Naive thymus-derived CD8-positive, alpha-beta T cell (primary cell): ENCODE data around the gene CLTA. TPM values are rescaled to one million over a fixed set of nuclear protein-coding genes. Genes with fewer than 3 reads are reported as not detected.
"Not testable (repeated sequence)": the region's sequence is repeated elsewhere in the genome, so short reads cannot be mapped to it uniquely, and the experiment has no call there.

Experiments used
- ATAC-seq, 2 donors: fragments of 150-1000 bp; cut with Tn5 transposase in 1 of 2; sonication (Bioruptor Pico), chemical (Tn5 transposase) in 1 of 2; 1 replicate in 1 of 2; 2 replicates in 1 of 2; pipeline ENCODE4 v1.10.0; 2021; ENCODE audit warnings: mild to moderate bottlenecking in 2 of 2, moderate library complexity in 2 of 2
- POLR2A ChIA-PET: fragments of 350-600 bp; sonication (Branson Sonifier 250); formaldehyde crosslinking; loops from one replicate; lab custom pipeline; 2021; ENCODE audit warnings: antibody characterized with exemption; lab: Charles Lee
- DNase-seq, 10 donors: peaks; one replicate each; pipeline versions ENCODE4 v3.0.0 to v3.0.0-alpha.2; 2020 to 2022
- H3K27ac Mint-ChIP-seq, 10 donors: one replicate each; pipeline ENCODE4 v1.8.0; 2020 to 2022; ENCODE audit warnings: mild to moderate bottlenecking in 10 of 10, mixed read lengths in 10 of 10, moderate library complexity in 4 of 10, inconsistent platforms in 1 of 10
- H3K27me3 Mint-ChIP-seq, 5 donors: one replicate each; pipeline ENCODE4 v1.8.0; 2021 to 2022; ENCODE audit warnings: mixed read lengths in 5 of 5
- H3K36me3 Mint-ChIP-seq, 3 donors: one replicate each; pipeline ENCODE4 v1.8.0; 2020 to 2022; ENCODE audit warnings: mixed read lengths in 3 of 3, mild to moderate bottlenecking in 2 of 3, inconsistent platforms in 1 of 3
- H3K4me1 Mint-ChIP-seq, 4 donors: one replicate each; pipeline ENCODE4 v1.8.0; 2021 to 2022; ENCODE audit warnings: mixed read lengths in 4 of 4
- H3K4me3 Mint-ChIP-seq, 10 donors: one replicate each; pipeline ENCODE4 v1.8.0; 2020 to 2022; ENCODE audit warnings: mild to moderate bottlenecking in 10 of 10, mixed read lengths in 10 of 10, moderate library complexity in 6 of 10, inconsistent platforms in 1 of 10
- H3K9me3 Mint-ChIP-seq, 9 donors: one replicate each; pipeline ENCODE4 v1.8.0; 2020 to 2022; ENCODE audit warnings: mixed read lengths in 9 of 9, mild to moderate bottlenecking in 3 of 9, inconsistent platforms in 1 of 9, moderate library complexity in 1 of 9
- polyA plus RNA-seq, 3 donors: library from polyadenylated mRNA; unstranded; fragments of 300-500 nt; fragmentation: Illumina TruSeq; gene quantifications; one replicate each; pipeline ENCODE4 v1.2.3, GENCODE V29; 2021
- total RNA-seq, 8 experiments: library from RNA in 2 of 8; stranded (reverse) in 2 of 8; gene quantifications; one replicate each; pipeline ENCODE4 v1.2.3 and lab custom pipeline; 2021 to 2026

CLTA gene
- total and polyA plus RNA-seq, 5 experiments from 2014 or later, result 56.7 to 84.5 (median 60.8) TPM

GRCh38 chr9:36159509-36159908, 31.2 kb upstream of the CLTA start:
- DNase-seq, H3K27me3 Mint-ChIP-seq, H3K9me3 Mint-ChIP-seq, POLR2A ChIA-PET, H3K4me3 Mint-ChIP-seq, ATAC-seq: not testable (repeated sequence)
- peaks cover 9 to 19% (median 16%) of the 10 kb centered on the region in 4 donors for H3K4me1 Mint-ChIP-seq
- H3K27ac Mint-ChIP-seq, result peak overlapping the region in 2 of 10 donors; percentile 26 to 40
- H3K36me3 Mint-ChIP-seq, result peaks cover 0 to 30% (median 17%) of the 10 kb centered on the region in 3 donors

GRCh38 chr9:36160126-36160525, 30.6 kb upstream of the CLTA start:
- ATAC-seq, DNase-seq, H3K27me3 Mint-ChIP-seq, H3K4me3 Mint-ChIP-seq, H3K9me3 Mint-ChIP-seq, POLR2A ChIA-PET: not testable (repeated sequence)
- peaks cover 5 to 19% (median 13%) of the 10 kb centered on the region in 4 donors for H3K4me1 Mint-ChIP-seq
- H3K36me3 Mint-ChIP-seq, result peaks cover 0 to 27% (median 17%) of the 10 kb centered on the region in 3 donors
- H3K27ac Mint-ChIP-seq, result peak overlapping the region in 2 of 10 donors; percentile 5 to 25

- H3K36me3 Mint-ChIP-seq, result peaks cover 0 to 23% (median 17%) of the 10 kb centered on the region in 3 donors
- ATAC-seq (no peak), DNase-seq (no peak)
- peak overlapping the region in 1 of 10 donors; percentile 5 for H3K4me3 Mint-ChIP-seq
- POLR2A ChIA-PET, result interaction anchor here (1.1 kb wide), 1 partner anchor 9 kb away, joined by 5 read pairs; no protein-coding TSS in a partner anchor
- peak overlapping the region in 9 of 10 donors; percentile 11 to 84 (median 43) for H3K27ac Mint-ChIP-seq
- peaks cover 6 to 22% (median 15%) of the 10 kb centered on the region in 4 donors for H3K4me1 Mint-ChIP-seq
- H3K9me3 Mint-ChIP-seq, result no peaks in the 10 kb centered on the region
- H3K27me3 Mint-ChIP-seq, result no peaks in the 10 kb centered on the region
These were observed 29.5 kb upstream of the CLTA start for GRCh38 chr9:36161187-36161586.

- H3K27me3 Mint-ChIP-seq, result no peaks in the 10 kb centered on the region
- H3K4me3 Mint-ChIP-seq, result no peak overlapping the region
- ATAC-seq (no peak), DNase-seq (no peak)
- peak overlapping the region in 1 of 10 donors; percentile 33 for H3K27ac Mint-ChIP-seq
- peaks cover 0 to 19% (median 12%) of the 10 kb centered on the region in 3 donors for H3K36me3 Mint-ChIP-seq
- POLR2A ChIA-PET, result interaction anchor here (0.7 to 2.2 kb wide), 2 partner anchors 18 to 903 kb away, joined by 5 to 7 read pairs; no protein-coding TSS in a partner anchor
- H3K4me1 Mint-ChIP-seq, result peaks cover 11 to 29% (median 16%) of the 10 kb centered on the region in 4 donors
- H3K9me3 Mint-ChIP-seq, result no peaks in the 10 kb centered on the region
These were observed 28.4 kb upstream of the CLTA start for GRCh38 chr9:36162211-36162738.

- ATAC-seq, result no peak
- peaks cover 11 to 30% (median 16%) of the 10 kb centered on the region in 4 donors for H3K4me1 Mint-ChIP-seq
- H3K36me3 Mint-ChIP-seq, result peaks cover 0 to 15% (median 11%) of the 10 kb centered on the region in 3 donors
- no peak for DNase-seq
- H3K4me3 Mint-ChIP-seq, result no peak overlapping the region
- H3K27ac Mint-ChIP-seq, result peak overlapping the region in 3 of 10 donors; percentile 5 to 31 (median 12)
- POLR2A ChIA-PET, result interaction anchor here (0.6 to 2.5 kb wide), 4 partner anchors 11 to 904 kb away, joined by 3 to 9 read pairs (median 6); partner anchors contain the start of gene GLIPR2
- H3K27me3 Mint-ChIP-seq, result no peaks in the 10 kb centered on the region
- no peaks in the 10 kb centered on the region for H3K9me3 Mint-ChIP-seq
These were observed 27.5 kb upstream of the CLTA start for GRCh38 chr9:36163049-36163785.

GRCh38 chr9:36163786-36164170, 26.9 kb upstream of the CLTA start:
- POLR2A ChIA-PET, result interaction anchor here (0.6 to 3.3 kb wide), 5 partner anchors 12 to 27 kb away, joined by 3 to 19 read pairs (median 7); partner anchors contain the start of gene GLIPR2
- no peaks in the 10 kb centered on the region for H3K27me3 Mint-ChIP-seq
- peak overlapping the region in 6 of 10 donors; percentile 5 to 46 (median 26) for H3K27ac Mint-ChIP-seq
- no peak for DNase-seq
- ATAC-seq, result no peak
- peaks cover 0 to 11% (median 7%) of the 10 kb centered on the region in 3 donors for H3K36me3 Mint-ChIP-seq
- H3K4me3 Mint-ChIP-seq, result no peak overlapping the region
- no peaks in the 10 kb centered on the region for H3K9me3 Mint-ChIP-seq
- peaks cover 11 to 27% (median 13%) of the 10 kb centered on the region in 4 donors for H3K4me1 Mint-ChIP-seq

- Mint-ChIP-seq H3K9me3 (no peaks in the 10 kb centered on the region), H3K27ac (peak overlapping the region in 6 of 10 donors; percentile 19 to 70 (median 58)), H3K4me1 (peaks cover 10 to 27% (median 11%) of the 10 kb centered on the region in 4 donors), H3K27me3 (no peaks in the 10 kb centered on the region), H3K36me3 (peaks cover 0 to 11% (median 7%) of the 10 kb centered on the region in 3 donors), H3K4me3 (no peak overlapping the region)
- DNase-seq, result no peak
- POLR2A ChIA-PET, result interaction anchor here (1.0 to 3.3 kb wide), 5 partner anchors 10 to 28 kb away, joined by 3 to 19 read pairs (median 7); partner anchors contain the start of gene GLIPR2
- no peak for ATAC-seq
These were observed 26.3 kb upstream of the CLTA start for GRCh38 chr9:36164372-36164771.

- Mint-ChIP-seq H3K4me1 (peaks cover 9 to 27% (median 11%) of the 10 kb centered on the region in 4 donors), H3K9me3 (no peaks in the 10 kb centered on the region), H3K27me3 (no peaks in the 10 kb centered on the region), H3K4me3 (peak overlapping the region in 6 of 10 donors; percentile 22 to 50 (median 40)), H3K36me3 (peaks cover 0 to 11% (median 7%) of the 10 kb centered on the region in 3 donors), H3K27ac (peak overlapping the region in 6 of 10 donors; percentile 19 to 70 (median 65))
- DNase-seq (no peak), ATAC-seq (no peak)
- POLR2A ChIA-PET, result interaction anchor here (0.7 to 3.3 kb wide), 5 partner anchors 10 to 28 kb away, joined by 3 to 19 read pairs (median 6); partner anchors contain the start of gene GLIPR2
These were observed 25.7 kb upstream of the CLTA start for GRCh38 chr9:36164989-36165388.

- DNase-seq (no peak), ATAC-seq (no peak)
- Mint-ChIP-seq H3K27me3 (no peaks in the 10 kb centered on the region), H3K9me3 (no peaks in the 10 kb centered on the region), H3K36me3 (peaks cover 0 to 7% (median 4%) of the 10 kb centered on the region in 3 donors), H3K4me1 (peaks cover 9 to 27% (median 11%) of the 10 kb centered on the region in 4 donors), H3K27ac (peak overlapping the region in 1 of 10 donors; percentile 19), H3K4me3 (peak overlapping the region in 8 of 10 donors; percentile 6 to 66 (median 30))
- POLR2A ChIA-PET, result interaction anchor here (0.6 to 3.3 kb wide), 6 partner anchors 15 to 1097 kb away, joined by 3 to 19 read pairs (median 6); no protein-coding TSS in a partner anchor
These were observed 24.9 kb upstream of the CLTA start for GRCh38 chr9:36165826-36166167.

- Mint-ChIP-seq H3K36me3 (peaks cover 0 to 7% (median 0%) of the 10 kb centered on the region in 3 donors), H3K9me3 (no peaks in the 10 kb centered on the region), H3K4me1 (peaks cover 4 to 22% (median 10%) of the 10 kb centered on the region in 4 donors), H3K4me3 (peak overlapping the region; percentile 44 to 83 (median 66)), H3K27me3 (no peaks in the 10 kb centered on the region), H3K27ac (peak overlapping the region in 6 of 10 donors; percentile 40 to 89 (median 71))
- DNase-seq (peak; percentile 59 to 87 (median 78)), ATAC-seq (peak; percentile 97 to 99)
- POLR2A ChIA-PET, result interaction anchor here (0.5 to 3.3 kb wide), 11 partner anchors 15 to 1097 kb away, joined by 3 to 19 read pairs (median 4); partner anchors contain the start of gene GLIPR2
These were observed 24.4 kb upstream of the CLTA start for GRCh38 chr9:36166168-36166927.

GRCh38 chr9:36169166-36169565, 21.6 kb upstream of the CLTA start, which contains the start of gene CCIN:
CCIN (plus strand) TSS chr9:36169388; CDS start chr9:36169503, 115 bp downstream.
- POLR2A ChIA-PET, result interaction anchor here (0.7 to 1.1 kb wide), 2 partner anchors 13 to 64 kb away, joined by 4 to 7 read pairs; no protein-coding TSS in a partner anchor
- Mint-ChIP-seq H3K27me3 (peaks cover 0 to 4% (median 0%) of the 10 kb centered on the region in 5 donors), H3K9me3 (no peaks in the 10 kb centered on the region), H3K4me3 (no peak within 1 kb of the TSS), H3K27ac (peak within 1 kb of the TSS in 2 of 10 donors; percentile 28 to 65), H3K36me3 (no peaks in the 10 kb centered on the region), H3K4me1 (peaks cover 0 to 19% (median 9%) of the 10 kb centered on the region in 4 donors)
- DNase-seq (no peak), ATAC-seq (no peak)
